Lung (tissue), 12 donors: ENCODE results near the gene TRIM42. TPM values are rescaled to one million over a fixed set of nuclear protein-coding genes. Genes with fewer than 3 reads are reported as not detected.

ENCODE experiments used
- ATAC-seq: fragments of 200-7000 bp; cut with Tn5 transposase; one replicate; pipeline ENCODE4 v1.9.1; 2020; ENCODE audit warnings: moderate number of reproducible peaks; ENCODE audit not compliant: insufficient read depth, low FRiP score
- DNase-seq, 3 donors: peaks; one replicate each; pipeline ENCODE4 v3.0.0-alpha.2; 2013 to 2017
- H3K27ac ChIP-seq, 2 donors: one replicate each; pipeline ENCODE4 v1.5.1; 2013; ENCODE audit warnings: mild to moderate bottlenecking in 2 of 2, moderate library complexity in 2 of 2, control low read depth in 1 of 2, inconsistent platforms in 1 of 2, low read depth in 1 of 2, low read length in 1 of 2
- H3K27me3 ChIP-seq, 3 donors: one replicate each; pipeline ENCODE4 v1.5.1; 2013; ENCODE audit warnings: low read length in 2 of 3; ENCODE audit not compliant: control insufficient read depth in 3 of 3, insufficient read depth in 3 of 3
- H3K36me3 ChIP-seq, 4 donors: one replicate each; pipeline ENCODE4 v1.5.1; 2013; ENCODE audit warnings: low read length in 4 of 4, mild to moderate bottlenecking in 1 of 4, moderate library complexity in 1 of 4; ENCODE audit not compliant: control insufficient read depth in 4 of 4, insufficient read depth in 4 of 4
- H3K4me1 ChIP-seq, 5 donors: one replicate each; pipeline ENCODE4 v1.5.1; 2013; ENCODE audit warnings: low read length in 5 of 5, mild to moderate bottlenecking in 2 of 5, moderate library complexity in 1 of 5; ENCODE audit not compliant: control insufficient read depth in 5 of 5, insufficient read depth in 5 of 5
- H3K4me3 ChIP-seq: one replicate; pipeline ENCODE4 v1.5.1; 2013; ENCODE audit warnings: mild to moderate bottlenecking, control low read depth, moderate library complexity
- H3K9ac ChIP-seq, 2 donors: one replicate each; pipeline ENCODE4 v1.5.1; 2013; ENCODE audit warnings: low read length in 2 of 2, control low read depth in 1 of 2; ENCODE audit not compliant: insufficient read depth in 1 of 2
- H3K9me3 ChIP-seq, 4 donors: one replicate each; pipeline ENCODE4 v1.5.1; 2013; ENCODE audit warnings: low read length in 3 of 4, mild to moderate bottlenecking in 1 of 4, moderate library complexity in 1 of 4; ENCODE audit not compliant: control insufficient read depth in 4 of 4, insufficient read depth in 3 of 4
- CTCF ChIP-seq: IDR thresholded peaks from 2 replicates; pipeline ENCODE4 v1.5.1; 2012; ENCODE audit warnings: mild to moderate bottlenecking; ENCODE audit errors: control extremely low read depth, extremely low read depth
- WGBS, 2 donors: extraction: QIAGEN DNeasy Blood & Tissue Kit; methylation state at CpG; one replicate each; pipeline ENCODE4 v1.1.7; 2013; 5-methylcytosine and 5-hydroxymethylcytosine counted together
- polyA plus RNA-seq, 2 donors: library from polyadenylated mRNA; stranded (reverse); fragments of 200-250 nt; gene quantifications; one replicate each; pipeline ENCODE4 v1.2.1, GENCODE V29; 2013
- total RNA-seq, 2 donors: library from RNA; depleted of rRNA in 1 of 2; stranded (reverse); fragments of >200 nt in 1 of 2; gene quantifications; one replicate each; pipeline ENCODE4 v1.2.1, GENCODE V29; 2014 to 2021
- donor health status: control.
- donor health status: control.
- donor health status: Bipolar disorder and iron deficiency.
- donor health status: healthy.
- donor health status: DM: yes; HTN: yes; CAD: no.

Gene TRIM42
- total and polyA plus RNA-seq, 4 donors, result not detected

DNA sequence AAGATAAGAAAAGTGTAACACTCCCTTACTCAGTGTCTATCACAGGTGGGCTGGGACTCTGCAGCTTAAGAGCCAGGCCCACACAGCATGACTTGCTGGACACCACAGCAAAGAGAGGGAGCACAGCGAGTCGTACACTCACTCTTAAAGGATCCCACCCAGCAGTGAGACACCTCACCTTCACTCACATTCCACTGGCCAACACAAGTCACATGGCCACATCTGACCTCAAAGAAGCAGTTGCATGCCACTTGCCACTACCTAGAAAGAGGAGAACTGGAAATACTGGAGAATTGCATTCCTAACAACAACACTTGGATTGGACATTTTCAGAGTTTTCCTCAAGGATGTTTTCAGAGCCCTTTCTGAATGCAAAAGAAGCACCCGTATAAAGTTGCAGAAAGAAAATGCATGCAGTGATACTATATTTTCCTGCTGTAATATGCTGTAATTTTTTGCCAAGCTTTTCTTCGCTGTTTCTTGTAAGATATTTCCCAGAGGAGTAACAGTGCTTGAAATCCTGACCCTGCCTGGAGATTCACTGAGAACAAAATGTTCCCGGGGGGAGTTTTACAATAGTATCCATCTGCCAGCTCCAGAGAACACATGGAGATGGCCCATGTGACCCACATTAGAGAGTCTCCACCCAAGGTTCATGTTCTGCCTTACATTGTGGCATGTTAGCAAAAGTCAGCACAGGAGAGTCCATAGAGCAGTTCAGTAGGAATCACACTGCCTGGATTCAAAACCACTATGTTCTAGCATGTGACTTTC lies 42.2 kb downstream of the TRIM42 start:
- no peak for DNase-seq
- H3K36me3 ChIP-seq, result no peaks in the 10 kb centered on the region
- no peak overlapping the region for H3K4me3 ChIP-seq
- no peak overlapping the region for H3K27ac ChIP-seq
- 77 to 94% methylated on average over 5 of the region's 5 CpGs for WGBS, 2 donors
- no peaks in the 10 kb centered on the region for H3K4me1 ChIP-seq
- H3K27me3 ChIP-seq, result no peaks in the 10 kb centered on the region
- TF ChIP-seq CTCF, result no peak
- no peak overlapping the region for H3K9ac ChIP-seq
- no peak for ATAC-seq
- H3K9me3 ChIP-seq, result no peaks in the 10 kb centered on the region

- TF ChIP-seq CTCF, result no peak
- H3K9ac ChIP-seq, result no peak overlapping the region
- no peaks in the 10 kb centered on the region for H3K4me1 ChIP-seq
- no peak for ATAC-seq
- no peak overlapping the region for H3K27ac ChIP-seq
- no peaks in the 10 kb centered on the region for H3K36me3 ChIP-seq
- H3K27me3 ChIP-seq, result no peaks in the 10 kb centered on the region
- no peaks in the 10 kb centered on the region for H3K9me3 ChIP-seq
- no peak overlapping the region for H3K4me3 ChIP-seq
- DNase-seq, result no peak
- WGBS, 2 donors, result 75 to 82% methylated on average over 3 of the region's 3 CpGs
Measured at GRCh38 chr3:140723576-140723975, 45.7 kb downstream of the TRIM42 start.

DNA sequence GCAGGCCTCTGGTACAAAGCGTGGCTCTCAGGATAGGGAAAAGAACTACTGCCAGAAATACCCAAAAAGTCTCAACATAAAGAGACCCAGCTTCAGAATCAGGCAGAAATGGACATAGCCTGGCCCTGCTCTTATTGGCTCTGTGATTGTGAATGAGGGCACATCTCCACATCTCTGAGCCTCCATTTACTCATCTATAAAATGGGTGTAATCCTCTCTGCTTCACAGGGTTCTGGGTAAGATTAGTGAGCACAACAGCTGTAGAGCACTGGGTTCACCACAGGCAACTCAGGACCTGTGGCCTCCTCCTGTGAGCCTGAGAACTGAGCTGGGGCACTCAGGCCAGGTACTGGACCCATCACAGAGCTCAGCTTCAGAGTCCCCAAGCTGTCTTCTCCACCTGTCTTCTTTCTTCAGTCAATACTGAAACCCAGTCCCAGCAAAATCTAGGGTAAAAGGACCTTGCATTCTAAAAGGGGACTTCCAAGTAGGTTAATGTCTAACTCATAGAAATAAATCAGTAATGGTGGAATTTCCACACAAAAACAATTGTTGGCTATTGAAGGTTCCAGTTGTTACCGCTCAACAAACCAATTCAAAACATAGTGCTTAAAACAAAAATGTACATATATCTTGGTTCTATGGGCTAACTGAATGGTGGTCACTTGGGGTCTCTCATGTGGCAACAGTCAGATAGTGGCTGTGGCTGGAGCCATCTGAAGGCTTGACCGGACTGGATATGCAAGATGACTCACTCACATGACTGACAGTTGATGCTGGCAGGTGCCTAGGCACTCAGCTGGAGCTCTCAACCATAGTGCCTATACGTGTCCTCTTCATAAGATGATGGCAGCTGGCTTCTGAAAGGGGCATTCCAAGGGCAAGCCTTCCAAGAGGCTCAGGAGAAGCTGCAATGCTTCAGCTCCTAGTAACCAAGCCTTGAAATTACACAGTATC lies 47.3 kb downstream of the TRIM42 start:
- no peaks in the 10 kb centered on the region for H3K4me1 ChIP-seq
- H3K27me3 ChIP-seq, result no peaks in the 10 kb centered on the region
- TF ChIP-seq CTCF, result no peak
- ATAC-seq (no peak), DNase-seq (no peak)
- no peak overlapping the region for H3K9ac ChIP-seq
- no peak overlapping the region for H3K4me3 ChIP-seq
- no peaks in the 10 kb centered on the region for H3K36me3 ChIP-seq
- H3K9me3 ChIP-seq, result no peaks in the 10 kb centered on the region
- H3K27ac ChIP-seq, result no peak overlapping the region
- 83 to 90% methylated on average over 4 of the region's 4 CpGs for WGBS, 2 donors
